HEK293T (cell line): Measurements from ENCODE around the gene FGR.

Experiments used
- CTCF ChIA-PET: fragments of 350-600 bp; formaldehyde crosslinking; extraction: SDS; loops from one replicate; lab custom pipeline; 2021; ENCODE audit warnings: antibody characterized with exemption, inconsistent platforms; lab: Yijun Ruan, JAX
- POLR2A ChIA-PET: fragments of 350-600 bp; formaldehyde crosslinking; extraction: SDS; loops from one replicate; lab custom pipeline; 2020; ENCODE audit warnings: antibody characterized with exemption, inconsistent platforms; lab: Yijun Ruan, JAX
- DNase-seq: peaks from one replicate; pipeline ENCODE4 v3.0.0; 2012; ENCODE audit warnings: mixed read lengths; ENCODE audit errors: extremely low spot score
- BHLHE40 ChIP-seq: fragments of 450-650 bp; IDR thresholded peaks from 2 replicates; pipeline ENCODE4 v1.6.1; 2016; ENCODE audit warnings: mild to moderate bottlenecking, moderate library complexity, borderline replicate concordance
- CTBP1 ChIP-seq: fragments of 450-650 bp; IDR thresholded peaks from 2 replicates; pipeline ENCODE4 v1.6.1; 2016; ENCODE audit warnings: borderline replicate concordance
- ELF4 ChIP-seq: fragments of 450-650 bp; IDR thresholded peaks from 2 replicates; pipeline ENCODE4 v1.6.1; 2017; ENCODE audit warnings: antibody characterized with exemption
- FOXA1 ChIP-seq: fragments of 450-650 bp; IDR thresholded peaks from 2 replicates; pipeline ENCODE4 v1.6.1; 2016; ENCODE audit warnings: mild to moderate bottlenecking
- FOXK2 ChIP-seq: fragments of 450-650 bp; IDR thresholded peaks from 2 replicates; pipeline ENCODE4 v1.6.1; 2016; ENCODE audit warnings: mild to moderate bottlenecking
- LEF1 ChIP-seq: fragments of 450-650 bp; IDR thresholded peaks from 2 replicates; pipeline ENCODE4 v1.6.1; 2017; ENCODE audit warnings: mild to moderate bottlenecking, borderline replicate concordance
- PKNOX1 ChIP-seq: fragments of 450-650 bp; IDR thresholded peaks from 2 replicates; pipeline ENCODE4 v1.6.1; 2016
- SP1 ChIP-seq: fragments of 450-650 bp; IDR thresholded peaks from 2 replicates; pipeline ENCODE4 v1.6.1; 2017
- SUZ12 ChIP-seq: fragments of 450-650 bp; IDR thresholded peaks from 2 replicates; pipeline ENCODE4 v1.6.1; 2016; ENCODE audit warnings: mild to moderate bottlenecking
- TARDBP ChIP-seq: fragments of 450-650 bp; IDR thresholded peaks from 2 replicates; pipeline ENCODE4 v1.6.1; 2016
- ZNF384 ChIP-seq: fragments of 450-650 bp; IDR thresholded peaks from 2 replicates; pipeline ENCODE4 v1.6.1; 2016

Gene FGR

GRCh38 chr1:27562534-27563340 is 72.2 kb downstream of the FGR start:
- no peak for DNase-seq
- ChIA-PET CTCF (interaction anchor here (0.6 kb wide), 1 partner anchor 44 kb away, joined by 3 read pairs; no protein-coding TSS in a partner anchor), POLR2A (interaction anchor here (0.8 kb wide), 1 partner anchor 11 kb away, joined by 3 read pairs; no protein-coding TSS in a partner anchor)
- TF ChIP-seq LEF1 (no peak), PKNOX1 (no peak), TARDBP (no peak), ZNF384 (no peak), ELF4 (no peak), FOXA1 (no peak), SP1 (no peak), BHLHE40 (no peak), SUZ12 (no peak), FOXK2 (no peak), CTBP1 (no peak)
